PC-9 (cell line): ENCODE measurements around the gene GALNT16. TPM values are rescaled to one million over a fixed set of nuclear protein-coding genes. Genes with fewer than 3 reads are reported as not detected.
A peak's percentile ranks its signal among the peaks of the same experiment; 100 is the strongest.

ENCODE experiments used
- BruUV-seq: library from RNA; stranded (reverse); fragments of 400-500 nt; replicated peaks from 2 replicates; lab custom pipeline; 2021; lab: Mats Ljungman, UMichigan
- CTCF ChIA-PET: fragments of 300-600 bp; sonication (Branson Sonifier 250); formaldehyde crosslinking; loops from one replicate; lab custom pipeline; 2022; ENCODE audit warnings: antibody characterized with exemption; lab: Charles Lee
- POLR2A ChIA-PET: fragments of 300-600 bp; sonication (Branson Sonifier 250); formaldehyde crosslinking; loops from one replicate; lab custom pipeline; 2022; ENCODE audit warnings: antibody characterized with exemption; ENCODE audit not compliant: unreplicated experiment; lab: Charles Lee
- DNase-seq, 2 experiments: peaks; one replicate each; pipeline versions ENCODE4 v3.0.0 to v3.0.0-alpha.2; 2015 to 2022; ENCODE audit warnings: mixed read lengths in 1 of 2
- H2AFZ ChIP-seq: fragments of 200-600 bp; sonication (generic); 2 replicates; pipeline ENCODE4 v1.8.1; 2017; ENCODE audit warnings: antibody characterized with exemption
- H3F3A ChIP-seq: fragments of 200-600 bp; sonication (generic); 2 replicates; pipeline ENCODE4 v1.8.1; 2017; ENCODE audit warnings: antibody characterized with exemption, mild to moderate bottlenecking, low read depth; ENCODE audit not compliant: insufficient read depth
- H3K27ac ChIP-seq: fragments of 200-600 bp; sonication (generic); 2 replicates; pipeline ENCODE4 v1.6.1; 2016; ENCODE audit warnings: mixed run types
- H3K27me3 ChIP-seq: fragments of 200-600 bp; sonication (generic); 2 replicates; pipeline ENCODE4 v1.6.1; 2016; ENCODE audit warnings: low read depth, mixed run types; ENCODE audit not compliant: insufficient read depth
- H3K36me3 ChIP-seq: fragments of 200-600 bp; sonication (generic); 2 replicates; pipeline ENCODE4 v1.6.1; 2016; ENCODE audit warnings: low read depth, mixed run types
- H3K4me1 ChIP-seq: fragments of 200-600 bp; sonication (generic); replicated peaks from 2 replicates; pipeline ENCODE4 v1.6.1; 2016; ENCODE audit warnings: mixed run types; ENCODE audit not compliant: insufficient read depth
- H3K4me2 ChIP-seq: fragments of 200-600 bp; sonication (generic); 2 replicates; pipeline ENCODE4 v1.6.1; 2017; ENCODE audit warnings: mixed run types
- H3K4me3 ChIP-seq: fragments of 200-600 bp; sonication (generic); 2 replicates; pipeline ENCODE4 v1.6.1; 2016; ENCODE audit warnings: mixed run types
- H3K79me2 ChIP-seq: fragments of 200-600 bp; sonication (generic); 2 replicates; pipeline ENCODE4 v1.6.1; 2017; ENCODE audit warnings: low read depth, mixed run types
- H3K9me2 ChIP-seq: fragments of 200-600 bp; sonication (generic); 2 replicates; pipeline ENCODE4 v1.8.1; 2017; ENCODE audit warnings: mild to moderate bottlenecking; ENCODE audit not compliant: insufficient read depth
- H3K9me3 ChIP-seq: fragments of 200-600 bp; sonication (generic); 2 replicates; pipeline ENCODE4 v1.8.1; 2016; ENCODE audit warnings: low read depth; ENCODE audit not compliant: insufficient read depth
- H4K20me1 ChIP-seq: fragments of 200-600 bp; sonication (generic); 2 replicates; pipeline ENCODE4 v1.8.1; 2017; ENCODE audit not compliant: insufficient read depth
- EZH2 ChIP-seq: fragments of 200-600 bp; sonication (generic); IDR thresholded peaks from 2 replicates; pipeline ENCODE4 v1.8.0; 2017; ENCODE audit warnings: antibody characterized with exemption, low read depth
- intact Hi-C: fragments of 100-400 bp; cut with micrococcal nuclease; formaldehyde crosslinking; loops from one replicate; pipeline ENCODE4 v1.10.0; 2022; ENCODE audit not compliant: unreplicated experiment
- total RNA-seq: library from RNA; stranded (reverse); gene quantifications from 2 replicates; pipeline ENCODE4 v1.2.3, GENCODE V29; 2021
- TF ChIP-seq, protein P1 (sequence below): fragments of 200-600 bp; sonication (generic); conservative IDR thresholded peaks from 2 replicates; pipeline ENCODE4 v1.6.1; 2017; ENCODE audit warnings: mixed run types, antibody characterized with exemption, mild to moderate bottlenecking, moderate library complexity

GALNT16 gene
- total RNA-seq, 1 experiment from 2014 or later = 22.8 TPM

DNA sequence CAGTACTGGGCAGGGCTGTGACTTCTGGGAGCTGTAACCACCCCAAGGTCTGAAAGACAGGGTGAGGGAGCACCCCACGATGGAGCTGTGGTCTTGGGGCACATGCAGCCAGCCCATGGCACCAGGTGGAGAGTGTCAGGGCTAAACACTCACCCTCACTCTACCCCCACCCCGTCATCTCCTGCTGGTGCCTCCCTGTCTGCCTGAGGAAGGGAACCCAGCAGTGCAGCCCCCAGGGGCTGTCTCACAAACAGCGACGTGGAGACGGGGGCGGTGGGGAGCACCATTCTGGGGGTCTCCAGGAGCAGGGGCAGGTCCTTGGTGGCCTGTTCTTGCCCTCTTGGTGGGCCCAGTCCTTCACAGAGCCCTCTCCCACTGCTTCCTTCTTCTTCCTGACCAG, 74.6 kb downstream of the GALNT16 start:
- intact Hi-C loops = no loop called here
- ChIA-PET CTCF (interaction anchor here (0.6 kb wide), 1 partner anchor 1310 kb away, joined by 11 read pairs; no protein-coding TSS in a partner anchor), POLR2A (no interaction called here)
- H3K9me2 ChIP-seq = no peaks in the 10 kb centered on the region
- H3K27me3 ChIP-seq = peaks cover 18% of the 10 kb centered on the region; the same call in 1 of the 2 replicates
- BruUV-seq = no TSS peak
- TF ChIP-seq, protein P1, sequence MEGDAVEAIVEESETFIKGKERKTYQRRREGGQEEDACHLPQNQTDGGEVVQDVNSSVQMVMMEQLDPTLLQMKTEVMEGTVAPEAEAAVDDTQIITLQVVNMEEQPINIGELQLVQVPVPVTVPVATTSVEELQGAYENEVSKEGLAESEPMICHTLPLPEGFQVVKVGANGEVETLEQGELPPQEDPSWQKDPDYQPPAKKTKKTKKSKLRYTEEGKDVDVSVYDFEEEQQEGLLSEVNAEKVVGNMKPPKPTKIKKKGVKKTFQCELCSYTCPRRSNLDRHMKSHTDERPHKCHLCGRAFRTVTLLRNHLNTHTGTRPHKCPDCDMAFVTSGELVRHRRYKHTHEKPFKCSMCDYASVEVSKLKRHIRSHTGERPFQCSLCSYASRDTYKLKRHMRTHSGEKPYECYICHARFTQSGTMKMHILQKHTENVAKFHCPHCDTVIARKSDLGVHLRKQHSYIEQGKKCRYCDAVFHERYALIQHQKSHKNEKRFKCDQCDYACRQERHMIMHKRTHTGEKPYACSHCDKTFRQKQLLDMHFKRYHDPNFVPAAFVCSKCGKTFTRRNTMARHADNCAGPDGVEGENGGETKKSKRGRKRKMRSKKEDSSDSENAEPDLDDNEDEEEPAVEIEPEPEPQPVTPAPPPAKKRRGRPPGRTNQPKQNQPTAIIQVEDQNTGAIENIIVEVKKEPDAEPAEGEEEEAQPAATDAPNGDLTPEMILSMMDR = no peak
- no peak for TF ChIP-seq EZH2
- no peak overlapping the region for H3K4me2 ChIP-seq
- no peaks in the 10 kb centered on the region for H4K20me1 ChIP-seq
- H3K36me3 ChIP-seq = no peaks in the 10 kb centered on the region
- no peak overlapping the region for H2AFZ ChIP-seq
- no peak overlapping the region for H3K27ac ChIP-seq
- peaks cover 10% of the 10 kb centered on the region for H3K4me1 ChIP-seq
- H3K79me2 ChIP-seq = no peaks in the 10 kb centered on the region
- peaks cover 5% of the 10 kb centered on the region; the same call in 1 of the 2 replicates for H3F3A ChIP-seq
- no peak overlapping the region for H3K4me3 ChIP-seq
- no peaks in the 10 kb centered on the region for H3K9me3 ChIP-seq
- DNase-seq = no peak

DNA sequence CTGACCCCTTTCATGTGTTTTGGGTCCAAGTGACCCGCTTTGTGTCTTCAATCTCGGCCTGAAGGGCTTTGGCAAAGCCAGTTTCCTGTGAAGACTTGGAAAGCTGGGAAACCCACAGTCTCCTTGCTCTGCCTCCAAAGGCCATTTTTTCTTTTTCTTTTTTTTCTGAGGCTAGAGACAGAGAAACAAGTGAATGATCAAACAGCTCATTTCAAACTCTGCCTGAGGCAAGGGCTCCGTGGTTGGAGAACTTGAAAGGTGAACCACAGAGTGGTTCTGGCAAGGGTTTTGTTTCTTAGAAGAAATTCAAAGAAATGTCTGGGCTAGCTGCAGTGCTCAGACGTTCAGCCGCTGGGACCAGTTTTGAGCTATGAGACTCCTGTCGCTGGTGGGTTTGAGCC, 75.4 kb downstream of the GALNT16 start:
- H3K4me1 ChIP-seq = peaks cover 10% of the 10 kb centered on the region
- ChIA-PET CTCF (interaction anchor here (0.6 kb wide), 2 partner anchors 171 to 1310 kb away, joined by 3 to 11 read pairs; no protein-coding TSS in a partner anchor), POLR2A (interaction anchor here (0.6 to 1.0 kb wide), 2 partner anchors 38 to 63 kb away, joined by 4 to 6 read pairs; partner anchors contain the start of gene ERH)
- intact Hi-C loops = no loop called here
- H3K9me2 ChIP-seq = no peaks in the 10 kb centered on the region
- peaks cover 26% of the 10 kb centered on the region; the same call in 1 of the 2 replicates for H3K27me3 ChIP-seq
- H3K36me3 ChIP-seq = no peaks in the 10 kb centered on the region
- no peak overlapping the region for H3K4me3 ChIP-seq
- no peak overlapping the region for H3K27ac ChIP-seq
- peaks cover 5% of the 10 kb centered on the region; the same call in 1 of the 2 replicates for H3F3A ChIP-seq
- H3K79me2 ChIP-seq = no peaks in the 10 kb centered on the region
- peak overlapping the region; percentile 25; the same call in 1 of the 2 replicates for H3K4me2 ChIP-seq
- TF ChIP-seq EZH2 = no peak
- TF ChIP-seq, protein P1 = no peak
- H4K20me1 ChIP-seq = no peaks in the 10 kb centered on the region
- BruUV-seq = no TSS peak
- H2AFZ ChIP-seq = 0 out of 2 replicates have a peak overlapping the region, but pooled peaks have one; percentile 45
- no peaks in the 10 kb centered on the region for H3K9me3 ChIP-seq
- DNase-seq = peak; percentile 63 to 78

DNA sequence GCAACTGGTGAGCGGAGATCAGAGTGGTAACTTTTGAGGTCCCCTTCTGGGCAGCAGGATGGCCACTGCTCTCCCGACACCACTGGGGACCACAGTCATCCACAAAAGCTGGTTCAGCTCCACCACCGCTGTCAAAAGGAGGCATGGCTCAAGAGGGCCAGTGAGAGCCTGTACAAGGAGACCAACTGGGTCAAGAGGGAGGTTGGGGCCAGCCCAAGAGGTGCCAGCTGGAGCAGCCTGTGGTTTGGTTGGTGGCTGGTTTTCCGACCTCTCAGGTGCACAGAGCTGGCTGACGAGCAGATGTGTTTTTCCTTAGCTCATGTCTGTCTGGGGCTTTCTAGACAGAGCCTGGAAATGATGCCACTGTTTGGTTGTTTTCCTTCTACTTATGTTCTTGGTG, 78.0 kb downstream of the GALNT16 start:
- H3K4me3 ChIP-seq = no peak overlapping the region
- no peak for DNase-seq
- intact Hi-C loops = no loop called here
- H3K79me2 ChIP-seq = no peaks in the 10 kb centered on the region
- CTCF ChIA-PET = no interaction called here
- TF ChIP-seq, protein P1 = no peak
- no peak for TF ChIP-seq EZH2
- no peak overlapping the region for H3K4me2 ChIP-seq
- no peaks in the 10 kb centered on the region for H4K20me1 ChIP-seq
- H3K9me2 ChIP-seq = no peaks in the 10 kb centered on the region
- H3F3A ChIP-seq = peaks cover 5% of the 10 kb centered on the region; the same call in 1 of the 2 replicates
- H3K27ac ChIP-seq = no peak overlapping the region
- no peaks in the 10 kb centered on the region for H3K36me3 ChIP-seq
- H2AFZ ChIP-seq = no peak overlapping the region
- no peaks in the 10 kb centered on the region for H3K9me3 ChIP-seq
- no TSS peak for BruUV-seq
- H3K4me1 ChIP-seq = peaks cover 10% of the 10 kb centered on the region
- POLR2A ChIA-PET = no interaction called here
- H3K27me3 ChIP-seq = peaks cover 27% of the 10 kb centered on the region; the same call in 1 of the 2 replicates
